Activated CD8-positive, alpha-beta T cell treated with anti-CD3 and anti-CD28 coated beads, Interleukin-2, amount 10 ng/mL, durations not matched to agents 7 days and 5 days (primary cell): Measurements from ENCODE around the gene NSMCE1. TPM values are rescaled to one million over a fixed set of nuclear protein-coding genes. Genes with fewer than 3 reads are reported as not detected.

Experiments
- ATAC-seq: fragments of 150-1000 bp; cut with Tn5 transposase; one replicate; pipeline ENCODE4 v1.10.0; 2021; ENCODE audit warnings: moderate library complexity
- CTCF ChIA-PET: fragments of 350-600 bp; sonication (Branson Sonifier 250); formaldehyde crosslinking; loops from one replicate; lab custom pipeline; 2021; ENCODE audit warnings: antibody characterized with exemption; lab: Charles Lee
- POLR2A ChIA-PET: fragments of 350-600 bp; sonication (Branson Sonifier 250); formaldehyde crosslinking; loops from one replicate; lab custom pipeline; 2021; ENCODE audit warnings: antibody characterized with exemption; lab: Charles Lee
- DNase-seq: peaks from one replicate; pipeline ENCODE4 v3.0.0-alpha.2; 2020
- H3K27ac Mint-ChIP-seq: one replicate; pipeline ENCODE4 v1.8.0; 2021; ENCODE audit warnings: mild to moderate bottlenecking, mixed read lengths
- H3K27me3 Mint-ChIP-seq: one replicate; pipeline ENCODE4 v1.8.0; 2021; ENCODE audit warnings: low read depth, mixed read lengths
- H3K36me3 Mint-ChIP-seq: one replicate; pipeline ENCODE4 v1.8.0; 2021; ENCODE audit warnings: low read depth, mixed read lengths
- H3K4me1 Mint-ChIP-seq: one replicate; pipeline ENCODE4 v1.8.0; 2021; ENCODE audit warnings: low read depth, mixed read lengths
- H3K4me3 Mint-ChIP-seq: one replicate; pipeline ENCODE4 v1.8.0; 2021; ENCODE audit warnings: mild to moderate bottlenecking, mixed read lengths
- H3K9me3 Mint-ChIP-seq: one replicate; pipeline ENCODE4 v1.8.0; 2022; ENCODE audit warnings: mixed read lengths; ENCODE audit not compliant: insufficient read depth
- total RNA-seq, 2 experiments: library from RNA; stranded (reverse); gene quantifications; one replicate each; pipeline ENCODE4 v1.2.3, GENCODE V29; 2021

The NSMCE1 gene
- total RNA-seq, 2 experiments from 2014 or later, result 87.3 to 94.9 TPM

- ChIA-PET CTCF (interaction anchor here (0.7 to 7.7 kb wide), 7 partner anchors 9 to 964 kb away, joined by 3 to 107 read pairs (median 4); no protein-coding TSS in a partner anchor), POLR2A (interaction anchor here (1.8 kb wide), 1 partner anchor 16 kb away, joined by 6 read pairs; no protein-coding TSS in a partner anchor)
- peaks cover 10% of the 10 kb centered on the region for H3K9me3 Mint-ChIP-seq
- peaks cover 15% of the 10 kb centered on the region for H3K36me3 Mint-ChIP-seq
- ATAC-seq (no peak), DNase-seq (no peak)
- peak overlapping the region; percentile 76 for H3K27ac Mint-ChIP-seq
- H3K4me3 Mint-ChIP-seq, result no peak overlapping the region
- peaks cover 56% of the 10 kb centered on the region for H3K4me1 Mint-ChIP-seq
- H3K27me3 Mint-ChIP-seq, result no peaks in the 10 kb centered on the region
Observed at GRCh38 chr16:27195076-27195741, 73.4 kb downstream of the NSMCE1 start.

- no peak for DNase-seq
- ChIA-PET CTCF (interaction anchor here (0.9 to 7.7 kb wide), 2 partner anchors 14 to 174 kb away, joined by 3 to 107 read pairs; no protein-coding TSS in a partner anchor), POLR2A (interaction anchor here (0.6 kb wide), 1 partner anchor 457 kb away, joined by 4 read pairs; no protein-coding TSS in a partner anchor)
- no peaks in the 10 kb centered on the region for H3K27me3 Mint-ChIP-seq
- H3K27ac Mint-ChIP-seq, result no peak overlapping the region
- H3K4me1 Mint-ChIP-seq, result peaks cover 38% of the 10 kb centered on the region
- no peak for ATAC-seq
- H3K9me3 Mint-ChIP-seq, result peaks cover 10% of the 10 kb centered on the region
- H3K4me3 Mint-ChIP-seq, result no peak overlapping the region
- H3K36me3 Mint-ChIP-seq, result peaks cover 13% of the 10 kb centered on the region
Observed at GRCh38 chr16:27193300-27193990, 75.1 kb downstream of the NSMCE1 start.

- Mint-ChIP-seq H3K9me3 (peaks cover 10% of the 10 kb centered on the region), H3K27ac (no peak overlapping the region), H3K27me3 (peaks cover 4% of the 10 kb centered on the region), H3K4me3 (no peak overlapping the region), H3K4me1 (peaks cover 22% of the 10 kb centered on the region), H3K36me3 (peaks cover 13% of the 10 kb centered on the region)
- ATAC-seq (no peak), DNase-seq (no peak)
- CTCF ChIA-PET, result interaction anchor here (0.7 to 5.5 kb wide), 3 partner anchors 13 to 44 kb away, joined by 3 to 33 read pairs (median 4); no protein-coding TSS in a partner anchor
- POLR2A ChIA-PET, result no interaction called here
Observed at GRCh38 chr16:27191352-27191924, 77.1 kb downstream of the NSMCE1 start.

DNA sequence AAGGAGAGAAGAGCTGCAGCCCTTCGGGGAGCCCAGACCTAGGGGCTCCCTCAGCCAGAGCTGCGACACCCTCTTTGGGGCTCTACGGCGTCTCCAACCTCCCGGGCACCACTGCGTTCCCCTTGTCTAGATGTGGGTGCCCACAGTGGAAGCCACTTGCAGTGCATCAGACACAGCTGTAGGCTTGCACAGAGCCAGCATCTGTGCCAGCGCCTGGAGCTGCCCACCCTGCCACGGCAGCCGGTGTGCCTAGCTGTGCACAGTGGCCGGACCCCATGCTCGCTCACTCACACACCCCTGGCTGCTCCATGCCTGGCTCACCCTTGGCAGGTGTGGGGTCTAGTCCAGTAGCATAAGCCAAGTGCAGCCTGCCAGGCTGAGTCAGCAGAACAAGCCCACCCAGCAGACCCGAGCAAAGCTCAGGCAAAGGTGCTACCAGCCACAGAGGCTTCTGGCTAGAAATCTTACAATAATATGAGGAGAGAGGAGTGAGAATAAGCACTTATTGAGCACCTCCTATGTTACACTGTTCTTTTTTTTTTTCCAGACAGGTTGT is 78.2 kb downstream of the NSMCE1 start:
- CTCF ChIA-PET, result interaction anchor here (1.2 to 5.5 kb wide), 3 partner anchors 12 to 45 kb away, joined by 3 to 33 read pairs (median 4); no protein-coding TSS in a partner anchor
- no peak overlapping the region for H3K4me3 Mint-ChIP-seq
- H3K9me3 Mint-ChIP-seq, result peaks cover 10% of the 10 kb centered on the region
- H3K27ac Mint-ChIP-seq, result no peak overlapping the region
- peaks cover 20% of the 10 kb centered on the region for H3K4me1 Mint-ChIP-seq
- ATAC-seq (no peak), DNase-seq (no peak)
- POLR2A ChIA-PET, result interaction anchor here (0.6 kb wide), 1 partner anchor 11 kb away, joined by 3 read pairs; no protein-coding TSS in a partner anchor
- peaks cover 8% of the 10 kb centered on the region for H3K36me3 Mint-ChIP-seq
- H3K27me3 Mint-ChIP-seq, result peaks cover 4% of the 10 kb centered on the region

- DNase-seq (no peak), ATAC-seq (no peak)
- POLR2A ChIA-PET, result no interaction called here
- CTCF ChIA-PET, result interaction anchor here (1.2 to 5.5 kb wide), 3 partner anchors 11 to 46 kb away, joined by 3 to 33 read pairs (median 3); no protein-coding TSS in a partner anchor
- H3K4me3 Mint-ChIP-seq, result no peak overlapping the region
- H3K9me3 Mint-ChIP-seq, result peaks cover 1% of the 10 kb centered on the region
- H3K4me1 Mint-ChIP-seq, result peaks cover 13% of the 10 kb centered on the region
- H3K27ac Mint-ChIP-seq, result no peak overlapping the region
- no peaks in the 10 kb centered on the region for H3K36me3 Mint-ChIP-seq
- peaks cover 4% of the 10 kb centered on the region for H3K27me3 Mint-ChIP-seq
Observed at GRCh38 chr16:27189335-27189972, 79.1 kb downstream of the NSMCE1 start.

DNA sequence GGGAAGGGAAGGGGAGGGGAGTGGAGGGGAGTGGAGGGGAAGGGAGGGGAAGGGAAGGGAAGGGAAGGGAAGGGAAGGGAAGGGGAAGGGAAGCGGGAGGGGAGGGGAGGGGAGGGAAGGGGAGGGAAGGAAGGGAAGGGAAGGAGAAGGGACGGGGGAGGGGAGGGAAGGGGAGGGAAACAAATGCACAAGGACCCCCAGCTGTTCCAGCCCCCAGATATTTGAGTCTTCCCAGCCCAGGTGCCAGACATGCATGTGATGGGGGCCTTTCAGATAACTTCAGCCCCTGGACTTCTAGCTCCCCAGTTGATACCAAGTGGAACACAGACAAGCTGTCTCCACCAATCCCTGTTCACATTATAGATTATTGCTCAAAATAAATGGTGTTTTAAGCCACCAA is 79.9 kb downstream of the NSMCE1 start:
- H3K4me1 Mint-ChIP-seq, result peaks cover 13% of the 10 kb centered on the region

GRCh38 chr16:27185776-27186130 is 82.8 kb downstream of the NSMCE1 start:
- POLR2A ChIA-PET, result no interaction called here

More for the DNA sequence above, 79.9 kb downstream of the NSMCE1 start:
- ChIA-PET POLR2A (no interaction called here), CTCF (interaction anchor here (1.3 to 5.5 kb wide), 4 partner anchors 10 to 47 kb away, joined by 3 to 33 read pairs (median 4); no protein-coding TSS in a partner anchor)
- Mint-ChIP-seq H3K36me3 (no peaks in the 10 kb centered on the region), H3K9me3 (no peaks in the 10 kb centered on the region), H3K27me3 (peaks cover 4% of the 10 kb centered on the region), H3K4me3 (no peak overlapping the region), H3K27ac (no peak overlapping the region)
- ATAC-seq (no peak), DNase-seq (no peak)

DNA sequence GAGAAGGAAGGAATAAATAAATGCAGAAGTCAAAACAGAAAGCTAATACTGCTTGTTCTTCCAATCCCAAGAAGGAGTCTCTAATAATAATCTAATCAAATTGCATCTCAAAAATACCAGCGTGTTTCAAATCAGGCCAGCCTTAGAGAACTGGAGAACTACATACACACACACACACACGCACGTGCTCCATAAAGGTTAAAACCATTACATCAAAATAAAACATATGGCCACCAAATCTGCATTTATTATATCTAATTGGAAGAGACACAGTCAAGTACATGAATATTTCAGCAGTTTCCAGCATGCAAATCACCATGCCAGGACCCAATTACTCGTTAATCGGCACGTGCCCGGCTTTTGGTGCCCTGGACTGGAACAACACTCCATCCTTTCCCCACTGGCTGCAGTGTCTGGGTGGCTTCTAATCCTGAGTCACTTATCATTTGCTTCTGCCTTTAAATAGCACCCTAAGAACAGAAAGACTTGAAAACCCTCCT is 85.6 kb downstream of the NSMCE1 start:
- no peak overlapping the region for H3K4me3 Mint-ChIP-seq
- ChIA-PET POLR2A (no interaction called here), CTCF (interaction anchor here (1.1 kb wide), 1 partner anchor 185 kb away, joined by 5 read pairs; no protein-coding TSS in a partner anchor)
- H3K4me1 Mint-ChIP-seq, result peaks cover 27% of the 10 kb centered on the region
- DNase-seq, result no peak
- no peak for ATAC-seq
- H3K36me3 Mint-ChIP-seq, result no peaks in the 10 kb centered on the region
- no peak overlapping the region for H3K27ac Mint-ChIP-seq
- H3K9me3 Mint-ChIP-seq, result no peaks in the 10 kb centered on the region
- H3K27me3 Mint-ChIP-seq, result peaks cover 12% of the 10 kb centered on the region

More at GRCh38 chr16:27185776-27186130, 82.8 kb downstream of the NSMCE1 start:
- H3K27ac Mint-ChIP-seq, result no peak overlapping the region
- no peak overlapping the region for H3K4me3 Mint-ChIP-seq
- no peaks in the 10 kb centered on the region for H3K36me3 Mint-ChIP-seq
- CTCF ChIA-PET, result no interaction called here
- DNase-seq (no peak), ATAC-seq (no peak)
- H3K4me1 Mint-ChIP-seq, result peaks cover 10% of the 10 kb centered on the region
- H3K27me3 Mint-ChIP-seq, result peaks cover 12% of the 10 kb centered on the region
- H3K9me3 Mint-ChIP-seq, result no peaks in the 10 kb centered on the region

GRCh38 chr16:27181019-27181790 is 87.4 kb downstream of the NSMCE1 start:
- Mint-ChIP-seq H3K27me3 (peaks cover 8% of the 10 kb centered on the region), H3K27ac (no peak overlapping the region), H3K4me1 (peaks cover 30% of the 10 kb centered on the region), H3K4me3 (no peak overlapping the region), H3K36me3 (no peaks in the 10 kb centered on the region), H3K9me3 (no peaks in the 10 kb centered on the region)
- ATAC-seq (no peak), DNase-seq (no peak)
- ChIA-PET CTCF (interaction anchor here (1.1 to 9.9 kb wide), 12 partner anchors 11 to 278 kb away, joined by 3 to 136 read pairs (median 12); partner anchors contain the start of gene KDM8), POLR2A (interaction anchor here (1.0 to 4.0 kb wide), 4 partner anchors 22 to 278 kb away, joined by 3 to 20 read pairs (median 3); partner anchors contain the start of gene KDM8)

- Mint-ChIP-seq H3K27me3 (peaks cover 8% of the 10 kb centered on the region), H3K4me3 (no peak overlapping the region), H3K9me3 (no peaks in the 10 kb centered on the region), H3K36me3 (no peaks in the 10 kb centered on the region), H3K27ac (peak overlapping the region; percentile 73), H3K4me1 (peaks cover 37% of the 10 kb centered on the region)
- ATAC-seq, result peak; percentile 95
- ChIA-PET CTCF (interaction anchor here (0.6 to 9.9 kb wide), 45 partner anchors 10 to 283 kb away, joined by 3 to 136 read pairs (median 7); partner anchors contain the start of genes IL21R, KDM8 and NSMCE1), POLR2A (interaction anchor here (0.9 to 4.0 kb wide), 13 partner anchors 11 to 279 kb away, joined by 3 to 20 read pairs (median 4); partner anchors contain the start of genes IL21R and KDM8)
- peak; percentile 95 for DNase-seq
Observed at GRCh38 chr16:27179500-27180072, 89.0 kb downstream of the NSMCE1 start.
